Stimulated activated CD8-positive, alpha-beta memory T cell treated with anti-CD3 and anti-CD28 coated beads, Interleukin-4, amount 100 ng/mL, for 1 hour (primary cell): ENCODE measurements around the gene C1RL.

Experiments used
- DNase-seq, 2 donors: peaks; one replicate each; pipeline ENCODE4 v3.0.0-alpha.2; 2020; ENCODE audit warnings: low read depth in 2 of 2, low spot score in 1 of 2

Gene C1RL

DNA sequence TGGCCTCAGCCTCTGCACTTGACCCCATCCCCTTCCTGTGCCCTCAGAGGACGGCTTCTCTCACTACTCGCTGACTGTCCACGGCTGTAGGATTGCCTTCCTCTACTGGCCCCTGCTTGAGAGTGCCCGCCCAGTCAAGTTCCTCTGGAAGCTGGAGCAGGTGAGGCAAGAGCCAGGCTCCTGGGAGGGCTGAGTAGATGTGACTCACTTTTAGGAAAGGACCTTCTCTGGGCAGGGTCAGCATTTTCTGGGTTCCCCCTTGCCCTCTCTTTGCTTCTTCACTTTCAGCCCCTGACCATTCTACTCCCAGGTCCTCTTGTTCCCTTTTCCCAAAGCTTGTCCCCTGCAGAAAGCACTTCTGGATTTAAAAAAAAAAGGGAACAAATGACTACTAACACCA lies 28.9 kb upstream of the C1RL start:
- no peak for DNase-seq

GRCh38 chr12:7136676-7137075 lies 27.7 kb upstream of the C1RL start:
- DNase-seq: no peak

- no peak for DNase-seq
Observed at GRCh38 chr12:7136071-7136470, 27.1 kb upstream of the C1RL start.

GRCh38 chr12:7134396-7135166 lies 25.6 kb upstream of the C1RL start:
- DNase-seq: no peak

DNA sequence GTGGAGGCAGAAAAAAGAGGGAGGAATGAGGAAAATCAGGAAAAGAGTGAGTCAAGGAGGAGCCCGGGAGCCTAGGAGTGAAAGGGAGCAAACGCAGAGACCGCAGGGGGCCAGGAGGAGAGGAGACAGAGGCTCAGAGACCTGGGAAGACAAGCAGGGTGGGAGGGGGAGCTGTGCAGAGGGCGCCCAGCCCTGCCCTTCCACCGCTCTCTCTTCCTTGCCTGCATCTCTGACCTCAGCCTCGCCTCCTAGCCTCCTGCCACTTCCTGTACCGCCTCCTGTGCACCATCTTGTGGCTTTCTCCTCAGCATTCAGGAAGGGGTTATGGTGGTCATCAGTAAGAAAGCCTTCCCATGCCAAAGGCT lies 22.5 kb upstream of the C1RL start:
- no peak for DNase-seq

- DNase-seq: peak in 1 of 2 donors; percentile 35
Observed at GRCh38 chr12:7130701-7131501, 21.9 kb upstream of the C1RL start.

- peak; percentile 71 to 74 for DNase-seq
Observed at GRCh38 chr12:7129872-7130691, 21.1 kb upstream of the C1RL start, which contains the start of gene CLSTN3. CLSTN3 (plus strand) TSS chr12:7130371; CDS start chr12:7130649, 278 bp downstream.

DNA sequence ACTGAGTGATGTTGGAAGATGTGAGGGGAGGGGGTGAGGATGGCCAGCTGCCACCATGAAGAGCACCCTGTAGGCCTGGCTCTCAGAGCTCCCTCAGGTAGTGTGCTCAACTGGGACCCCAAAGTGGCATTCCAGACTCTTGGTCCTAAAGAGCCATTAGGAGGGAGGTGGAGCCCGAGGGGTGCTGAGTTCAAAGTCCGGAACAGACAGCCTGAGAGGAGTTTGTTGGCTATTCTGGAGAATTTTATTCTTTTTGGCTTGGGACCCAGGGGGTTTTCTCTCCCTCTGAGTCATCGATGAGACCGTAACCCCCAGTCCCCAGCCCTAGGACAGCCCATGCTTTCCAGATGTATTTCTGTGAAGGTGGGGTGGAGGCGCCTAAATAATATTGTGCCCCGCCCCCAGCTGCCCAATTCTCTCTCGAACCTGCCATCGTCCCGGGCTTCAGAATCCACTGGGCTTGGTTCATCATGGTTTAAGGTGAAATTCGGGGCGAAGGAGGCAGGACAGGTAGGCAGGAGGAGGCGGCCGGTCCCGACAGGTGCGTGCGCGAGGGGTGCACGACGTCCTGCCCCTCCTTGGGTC lies 20.4 kb upstream of the C1RL start:
- no peak for DNase-seq

DNA sequence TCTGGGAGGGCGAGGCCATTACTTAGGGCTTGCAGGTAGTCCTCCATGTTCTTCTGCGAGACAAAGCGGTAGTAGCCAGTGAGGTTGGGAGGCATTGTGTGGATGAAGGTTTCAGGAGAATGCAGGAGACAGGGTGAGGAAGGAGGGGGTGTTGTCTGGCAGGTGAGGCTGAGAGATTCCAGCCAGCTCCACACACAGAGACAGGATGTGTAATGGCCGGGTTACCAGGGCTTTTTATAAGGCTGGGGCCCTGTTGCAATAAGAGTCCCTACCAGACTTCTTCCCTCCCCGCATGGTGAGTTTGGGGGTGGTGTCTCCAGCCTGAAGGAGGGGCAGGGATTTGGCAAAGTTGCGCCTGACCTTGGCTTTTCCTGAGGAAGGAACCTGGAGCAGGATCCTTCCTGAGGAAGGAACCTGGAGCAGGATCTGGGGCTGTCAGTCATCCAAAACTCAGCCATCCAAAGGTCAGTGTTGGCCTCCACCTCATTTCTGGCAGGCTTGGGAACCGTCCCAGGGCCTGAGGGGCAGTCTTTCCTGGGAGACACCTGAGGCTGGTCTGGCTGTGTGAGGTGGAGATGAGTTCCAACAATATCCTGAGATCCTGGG lies 19.8 kb upstream of the C1RL start, which contains the start of gene RBP5:
Gene RBP5 (minus strand): TSS at position 209 of the 606 bp plus-strand sequence. CDS start 114 bp downstream, at position 95.
- DNase-seq: no peak

DNA sequence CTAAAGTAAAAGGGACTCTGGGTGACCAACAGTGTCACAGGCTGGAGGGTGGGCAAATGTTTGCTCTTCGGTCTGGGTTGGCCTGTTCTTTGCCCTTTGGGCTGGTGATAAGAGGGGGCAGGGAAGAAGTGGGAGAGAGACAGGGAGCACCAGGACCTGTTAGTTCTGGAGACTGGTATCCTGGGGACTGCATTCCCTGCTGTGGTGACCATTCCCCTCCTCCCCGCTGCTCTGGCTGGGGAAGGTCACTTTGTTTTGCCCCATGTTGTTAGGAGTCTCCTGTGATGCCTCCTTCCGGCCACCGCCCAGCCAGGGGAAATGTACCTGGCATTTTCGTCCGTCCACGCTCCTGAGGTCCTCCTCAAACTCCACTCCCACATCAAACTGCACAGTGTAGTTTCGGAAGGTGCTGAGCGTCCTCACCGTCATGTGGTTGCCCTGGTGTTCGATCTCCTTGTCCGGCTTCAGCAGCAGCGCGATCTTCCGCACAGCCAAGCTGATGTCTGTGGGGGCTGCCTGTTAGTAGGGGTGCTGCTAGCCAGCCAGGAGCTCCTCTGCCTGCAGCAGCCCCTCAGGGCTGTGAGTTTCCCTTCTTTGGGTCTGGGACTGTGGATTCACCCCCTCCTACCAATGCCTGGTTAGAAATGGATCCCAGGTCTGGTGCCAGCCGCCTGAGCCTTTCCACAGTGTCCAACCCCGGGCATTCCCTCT lies 19.1 kb upstream of the C1RL start:
- no peak for DNase-seq

DNA sequence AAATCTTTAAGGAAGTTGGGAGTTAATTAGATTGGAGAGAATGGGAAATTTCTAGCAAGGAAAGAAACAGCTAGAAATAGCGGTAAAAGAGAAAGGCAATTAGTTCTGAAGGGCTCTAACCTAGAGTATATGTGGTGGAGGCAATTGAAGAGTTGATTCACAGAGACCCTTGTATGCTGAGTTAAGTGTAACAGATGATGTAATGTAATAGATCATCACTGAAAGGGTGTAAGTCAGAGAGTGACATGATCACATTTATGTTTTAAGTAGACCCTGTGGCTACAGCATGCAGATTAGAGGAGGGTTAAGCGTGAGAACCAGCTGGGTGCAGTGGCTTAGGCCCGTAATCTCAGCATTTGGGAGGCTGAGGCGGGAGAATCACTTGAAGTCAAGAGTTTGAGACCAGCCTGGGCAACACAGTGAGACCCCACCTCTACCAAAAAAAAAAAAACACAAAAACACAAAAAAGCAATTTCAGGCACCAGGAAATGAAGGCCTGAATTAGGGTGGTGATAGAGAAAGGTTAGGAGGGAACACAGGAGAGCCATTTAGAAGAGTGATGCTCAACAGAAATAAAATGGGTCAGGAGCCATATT lies 16.7 kb upstream of the C1RL start:
- DNase-seq: no peak

DNA sequence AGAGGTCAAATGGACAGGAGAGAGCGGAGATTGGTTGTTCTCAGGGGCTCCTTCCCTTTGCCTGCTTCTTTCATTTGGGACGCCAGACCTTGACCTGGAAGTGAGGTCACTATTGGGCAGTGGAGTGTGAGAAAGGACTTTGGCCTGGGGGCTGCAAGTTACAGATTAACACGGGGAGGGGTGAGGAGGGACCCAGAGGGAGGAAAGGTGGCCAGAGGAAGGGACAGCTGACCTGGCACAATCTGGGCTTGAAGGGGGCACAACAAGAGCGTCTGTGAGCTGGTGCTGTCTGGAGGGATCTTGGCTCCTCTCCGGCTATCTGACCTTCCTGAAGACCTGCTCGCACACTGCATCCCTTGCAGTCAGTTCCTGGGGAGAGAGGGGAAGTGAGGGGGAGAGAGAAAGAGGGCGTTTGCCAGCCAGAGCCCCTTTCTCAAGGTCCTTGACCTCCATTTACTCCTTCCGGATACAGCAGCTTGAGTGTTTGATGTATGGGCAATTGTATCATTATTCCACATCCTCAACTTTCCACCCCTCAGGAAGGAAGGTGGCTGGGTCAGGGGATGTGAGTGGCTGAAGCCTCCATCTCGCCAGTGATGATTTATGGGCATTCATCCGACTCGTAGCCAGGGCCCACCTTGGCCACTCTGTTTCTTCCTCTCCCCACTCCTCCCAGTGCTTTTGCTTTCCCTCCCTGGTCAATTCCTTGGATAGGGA lies 14.9 kb upstream of the C1RL start:
- DNase-seq: no peak

GRCh38 chr12:7122811-7123769 lies 14.1 kb upstream of the C1RL start:
- DNase-seq: no peak

GRCh38 chr12:7121324-7121723 lies 12.3 kb upstream of the C1RL start:
- no peak for DNase-seq

DNA sequence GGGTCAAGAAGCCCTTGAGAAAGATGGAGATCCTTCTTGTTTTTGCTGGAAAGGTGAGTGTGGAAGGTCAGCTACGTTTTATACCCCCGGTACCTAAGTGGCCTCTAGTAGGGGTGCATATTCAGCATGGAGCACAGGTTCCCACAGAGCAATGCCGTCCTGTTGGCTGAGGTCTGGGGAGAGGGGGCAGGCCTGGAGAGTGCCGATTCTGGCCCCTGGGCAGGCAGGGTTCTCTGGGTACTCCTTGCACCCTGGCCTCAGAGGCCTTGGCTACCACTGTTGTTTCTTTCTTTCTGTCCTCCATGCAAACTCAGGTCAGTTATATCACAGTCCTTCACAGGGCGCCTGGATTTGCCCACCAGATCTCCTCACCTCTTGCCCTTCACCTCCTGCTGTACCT lies 11.2 kb upstream of the C1RL start:
- DNase-seq: no peak

GRCh38 chr12:7118881-7119280 lies 9.9 kb upstream of the C1RL start:
- no peak for DNase-seq

DNA sequence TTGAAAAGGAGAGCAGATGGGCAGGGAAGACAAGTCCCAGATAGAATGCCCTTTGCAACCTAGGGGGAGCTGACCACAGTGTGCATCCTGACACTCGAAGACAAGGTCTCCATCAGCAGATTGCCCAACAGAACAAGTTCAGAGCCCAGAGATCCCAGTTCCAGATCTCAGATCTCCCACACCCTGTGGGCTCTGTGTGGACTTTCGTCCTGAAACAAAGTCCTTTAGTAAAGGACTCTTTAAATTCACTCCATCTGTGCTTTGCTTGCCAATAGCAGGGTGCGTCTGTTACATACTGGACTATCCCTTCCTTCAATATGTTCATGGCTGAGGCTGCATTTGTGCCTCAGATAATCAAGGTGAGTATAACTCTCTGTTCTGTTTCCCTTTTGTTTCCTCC lies 8.7 kb upstream of the C1RL start:
- no peak for DNase-seq

DNA sequence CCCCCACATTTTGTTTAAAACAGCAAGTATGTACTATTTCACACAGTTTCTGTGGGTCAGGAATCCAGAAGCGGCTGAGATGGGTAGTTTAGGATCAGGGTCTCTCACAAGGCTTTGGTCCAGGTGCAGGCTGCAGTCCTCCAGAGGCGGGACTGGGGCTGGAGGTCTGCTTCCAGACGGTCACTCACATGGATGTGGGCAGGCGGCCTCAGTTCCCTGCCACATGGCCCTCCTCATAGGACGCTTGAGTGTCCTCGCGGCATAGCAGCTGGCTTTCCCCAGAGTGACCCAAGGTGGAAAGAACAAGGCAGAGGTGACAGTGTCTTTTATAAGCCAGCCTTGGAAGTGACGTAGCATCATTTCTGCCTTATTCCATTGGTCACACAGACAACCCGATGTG lies 7.9 kb upstream of the C1RL start:
- DNase-seq: no peak
